T-cell (primary cell): ENCODE results near the gene KRTAP4-11. TPM values are rescaled to one million over a fixed set of nuclear protein-coding genes. Genes with fewer than 3 reads are reported as not detected.
"Not testable (repeated sequence)": the region's sequence is repeated elsewhere in the genome, so short reads cannot be mapped to it uniquely, and the experiment has no call there.

Source experiments
- ATAC-seq, 4 experiments: fragments of 200-7000 bp in 3 of 4; fragments of 150-1000 bp in 1 of 4; cut with Tn5 transposase; replicated peaks in 1 of 4; 1 replicate in 3 of 4; 2 replicates in 1 of 4; pipeline ENCODE4 v1.10.0; 2021; ENCODE audit warnings: moderate library complexity in 3 of 4, mild to moderate bottlenecking in 2 of 4, moderate number of reproducible peaks in 1 of 4
- CTCF ChIA-PET, 2 donors: fragments of 300-600 bp; sonication (Branson Sonifier 250); formaldehyde crosslinking; loops; one replicate each; lab custom pipeline; 2022; ENCODE audit warnings: antibody characterized with exemption in 2 of 2; lab: Charles Lee
- POLR2A ChIA-PET, 2 donors: fragments of 300-600 bp; sonication (Branson Sonifier 250); formaldehyde crosslinking; loops; one replicate each; lab custom pipeline; 2022; ENCODE audit warnings: antibody characterized with exemption in 2 of 2; lab: Charles Lee
- DNase-seq, 35 experiments: peaks; one replicate each; pipeline versions ENCODE4 v3.0.0 to v3.0.0-alpha.2; 2013 to 2023
- H3K27ac ChIP-seq: one replicate; pipeline ENCODE4 v1.5.1; 2013; ENCODE audit warnings: low read length
- H3K27me3 ChIP-seq, 2 experiments: replicated peaks in 1 of 2; 1 replicate in 1 of 2; 2 replicates in 1 of 2; pipeline versions ENCODE4 v1.6.1 to v1.7.0; 2013; ENCODE audit warnings: low read length in 1 of 2, mixed read lengths in 1 of 2; ENCODE audit not compliant: control insufficient read depth in 2 of 2, insufficient read depth in 2 of 2; ENCODE audit errors: extremely low read depth in 1 of 2
- H3K36me3 ChIP-seq, 2 donors: 1 replicate in 1 of 2; 2 replicates in 1 of 2; pipeline versions ENCODE4 v1.6.1 to v1.7.0; 2013; ENCODE audit warnings: low read length in 1 of 2; ENCODE audit not compliant: control insufficient read depth in 2 of 2, insufficient read depth in 1 of 2; ENCODE audit errors: extremely low read depth in 1 of 2
- H3K4me1 ChIP-seq, 2 experiments: 1 replicate in 1 of 2; 2 replicates in 1 of 2; pipeline versions ENCODE4 v1.6.1 to v1.7.0; 2013; ENCODE audit warnings: low read length in 2 of 2, mixed read lengths in 1 of 2; ENCODE audit not compliant: insufficient read depth in 2 of 2, control insufficient read depth in 1 of 2; ENCODE audit errors: extremely low read depth in 1 of 2
- H3K4me3 ChIP-seq, 2 donors: 1 replicate in 1 of 2; 2 replicates in 1 of 2; pipeline versions ENCODE4 v1.5.1 to v1.7.0; 2013; ENCODE audit warnings: mild to moderate bottlenecking in 2 of 2, low read length in 1 of 2, moderate library complexity in 1 of 2; ENCODE audit not compliant: control insufficient read depth in 1 of 2; ENCODE audit errors: extremely low read depth in 1 of 2
- H3K9me3 ChIP-seq: 2 replicates; pipeline ENCODE4 v1.7.0; 2013
- H3K27ac Mint-ChIP-seq, 2 donors: one replicate each; pipeline ENCODE4 v1.8.0; 2020 to 2021; ENCODE audit warnings: mild to moderate bottlenecking in 2 of 2, mixed read lengths in 2 of 2
- H3K27me3 Mint-ChIP-seq, 2 donors: one replicate each; pipeline ENCODE4 v1.8.0; 2021 to 2022; ENCODE audit warnings: mixed read lengths in 2 of 2
- H3K36me3 Mint-ChIP-seq: one replicate; pipeline ENCODE4 v1.8.0; 2021; ENCODE audit warnings: mixed read lengths
- H3K4me1 Mint-ChIP-seq, 3 donors: one replicate each; pipeline ENCODE4 v1.8.0; 2020 to 2022; ENCODE audit warnings: mixed read lengths in 3 of 3, mild to moderate bottlenecking in 1 of 3
- H3K4me3 Mint-ChIP-seq, 3 donors: one replicate each; pipeline ENCODE4 v1.8.0; 2020 to 2022; ENCODE audit warnings: mild to moderate bottlenecking in 3 of 3, mixed read lengths in 3 of 3, moderate library complexity in 3 of 3
- H3K9me3 Mint-ChIP-seq, 3 donors: one replicate each; pipeline ENCODE4 v1.8.0; 2020 to 2022; ENCODE audit warnings: mixed read lengths in 3 of 3
- WGBS: methylation state at CpG from one replicate; pipeline ENCODE4 v1.1.5; 2013; ENCODE audit warnings: missing lambda C conversion rate; ENCODE audit not compliant: insufficient coverage; 5-methylcytosine and 5-hydroxymethylcytosine counted together
- total RNA-seq, 35 experiments: library from RNA in 6 of 35; stranded (reverse) in 6 of 35; fragments of 120-200 nt in 1 of 35; gene quantifications; one replicate each; pipeline versions ENCODE4 v1.2.1 to v1.2.4 and lab custom pipeline; 2013 to 2026

KRTAP4-11 gene
- total RNA-seq, 5 donors from 2014 or later (not counting 1 experiment from before 2014, with no cell fraction given): not detected

DNA sequence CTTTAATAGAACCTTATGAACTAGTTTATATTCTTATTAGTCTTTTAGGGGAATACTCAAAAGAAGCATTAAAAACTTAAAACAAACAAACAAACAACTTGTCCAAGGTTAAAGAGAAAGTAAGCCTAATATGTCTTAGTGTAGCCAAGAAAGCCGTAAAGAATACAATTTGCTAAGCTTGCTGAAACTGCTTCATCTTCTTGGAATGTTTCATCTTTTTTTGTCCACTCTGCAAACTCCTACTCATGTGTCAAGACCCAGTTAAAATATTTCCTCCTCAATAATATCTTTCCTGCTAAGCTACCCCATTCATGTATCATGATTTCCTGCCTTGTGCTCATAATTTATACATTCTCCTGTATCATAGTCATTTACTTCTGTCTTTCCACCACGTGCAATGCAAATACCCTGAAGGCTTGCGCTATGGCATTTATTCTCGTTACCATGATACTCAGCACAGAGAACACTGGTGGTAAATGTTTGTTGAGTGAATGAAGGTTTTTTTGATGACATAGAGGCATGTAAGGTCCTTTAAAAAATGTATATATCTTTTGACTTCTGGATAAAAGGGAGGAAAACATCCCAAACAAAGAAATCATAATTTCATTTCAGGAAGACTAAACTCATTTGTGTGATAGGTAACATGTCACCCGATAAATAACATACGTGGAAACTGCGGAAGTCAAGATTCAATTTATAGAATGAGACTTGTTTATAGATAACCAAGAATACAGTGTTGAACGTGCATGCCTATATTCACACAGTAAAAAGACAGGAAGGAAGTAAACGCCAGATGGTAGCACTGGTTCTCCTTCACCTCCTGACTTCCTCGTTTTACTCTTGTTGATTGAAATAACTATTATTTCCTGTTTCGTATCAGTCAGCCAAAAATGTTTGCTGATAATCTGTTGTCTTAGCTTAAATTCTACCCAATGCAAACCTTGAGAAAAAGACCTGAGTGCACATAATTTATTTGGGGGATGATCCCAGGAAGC, 1.8 kb upstream of the KRTAP4-11 start:
- H3K9me3 ChIP-seq, H3K27me3 Mint-ChIP-seq, H3K27me3 ChIP-seq, CTCF ChIA-PET, POLR2A ChIA-PET, H3K36me3 Mint-ChIP-seq, H3K9me3 Mint-ChIP-seq, H3K4me3 ChIP-seq, H3K36me3 ChIP-seq: not testable (repeated sequence)
- peak overlapping the region; percentile 36 for H3K27ac ChIP-seq
- WGBS: no CpG with 5 or more reads among the region's 11 CpGs
- H3K4me1 Mint-ChIP-seq: peaks cover 34 to 57% (median 52%) of the 10 kb centered on the region in 3 donors
- peak; percentile 69 to 93 (median 88) for ATAC-seq
- H3K4me3 Mint-ChIP-seq: peak overlapping the region; percentile 19 to 57 (median 45)
- peak overlapping the region; percentile 4 to 88 for H3K27ac Mint-ChIP-seq
- H3K4me1 ChIP-seq: peaks cover 14% of the 10 kb centered on the region in 2 experiments
- DNase-seq: peak in 2 of 35 experiments; percentile 7 to 33

DNA sequence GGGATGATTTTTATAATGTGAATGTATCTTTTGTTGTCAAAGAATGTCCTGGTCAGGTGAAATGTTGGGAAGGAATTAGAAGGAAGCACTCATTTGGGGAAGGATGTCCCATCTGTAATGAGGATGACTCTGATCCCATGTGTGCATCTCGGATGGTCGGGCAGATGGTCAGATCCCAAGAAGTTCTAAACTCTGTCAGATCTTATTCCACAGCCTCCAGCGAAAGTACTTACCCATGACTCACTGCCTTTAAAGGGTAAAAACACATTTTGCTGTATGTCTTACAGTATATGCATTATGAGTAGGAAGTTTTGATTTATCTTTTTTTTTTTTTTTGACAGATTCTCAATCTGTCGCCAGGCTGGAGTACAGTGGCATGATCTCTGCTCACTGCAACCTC, 548 bp upstream of the KRTAP4-11 start:
- POLR2A ChIA-PET: no interaction called here
- no peak overlapping the region for H3K27ac Mint-ChIP-seq
- DNase-seq (no peak), ATAC-seq (no peak)
- H3K4me1 ChIP-seq: peaks cover 7 to 11% of the 10 kb centered on the region in 2 experiments
- peaks cover 0 to 3% (median 0%) of the 10 kb centered on the region in 3 donors for H3K9me3 Mint-ChIP-seq
- H3K9me3 ChIP-seq: no peaks in the 10 kb centered on the region
- no peak overlapping the region for H3K4me3 Mint-ChIP-seq
- H3K4me3 ChIP-seq: no peak overlapping the region
- WGBS: no CpG with 5 or more reads among the region's 4 CpGs
- H3K4me1 Mint-ChIP-seq: peaks cover 24 to 46% (median 40%) of the 10 kb centered on the region in 3 donors
- CTCF ChIA-PET: no interaction called here
- peaks cover 6 to 7% of the 10 kb centered on the region in 2 donors for H3K27me3 Mint-ChIP-seq
- no peak overlapping the region for H3K27ac ChIP-seq
- no peaks in the 10 kb centered on the region for H3K36me3 ChIP-seq
- peaks cover 0 to 7% of the 10 kb centered on the region in 2 experiments for H3K27me3 ChIP-seq
- H3K36me3 Mint-ChIP-seq: no peaks in the 10 kb centered on the region

DNA sequence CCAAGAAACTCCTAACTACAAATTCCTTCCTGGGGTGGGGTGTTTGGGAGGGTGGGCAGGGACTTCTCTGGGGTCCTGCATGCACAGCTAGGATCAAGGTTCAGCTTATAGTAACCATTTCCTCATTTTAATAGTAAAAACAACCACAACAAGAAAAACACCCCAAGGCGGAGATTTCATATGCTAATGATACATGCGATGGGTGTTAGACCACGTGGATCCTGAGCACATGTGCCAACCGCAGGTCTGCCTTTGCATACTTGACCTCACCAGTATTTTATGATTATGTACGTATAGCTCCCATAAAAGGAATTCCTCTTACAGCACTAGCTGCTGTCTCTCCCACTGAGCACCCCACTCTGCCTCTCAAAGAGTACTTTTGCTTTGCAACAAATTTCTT, 1.9 kb downstream of the KRTAP4-11 start:
- peaks cover 4% of the 10 kb centered on the region for H3K36me3 Mint-ChIP-seq
- ChIA-PET POLR2A (no interaction called here), CTCF (interaction anchor here in 1 of 2 donors (0.6 kb wide), 1 partner anchor 778 kb away, joined by 3 read pairs; no protein-coding TSS in a partner anchor)
- H3K27ac ChIP-seq: no peak overlapping the region
- peaks cover 0 to 7% of the 10 kb centered on the region in 2 experiments for H3K27me3 ChIP-seq
- peaks cover 15 to 30% (median 26%) of the 10 kb centered on the region in 3 donors for H3K4me1 Mint-ChIP-seq
- no peak overlapping the region for H3K4me3 Mint-ChIP-seq
- H3K27ac Mint-ChIP-seq: peak overlapping the region in 1 of 2 donors; percentile 12
- peaks cover 3 to 7% of the 10 kb centered on the region in 2 experiments for H3K4me1 ChIP-seq
- no peak overlapping the region for H3K4me3 ChIP-seq
- H3K27me3 Mint-ChIP-seq: peaks cover 7% of the 10 kb centered on the region in 2 donors
- peaks cover 0 to 6% (median 0%) of the 10 kb centered on the region in 3 donors for H3K9me3 Mint-ChIP-seq
- no peak for ATAC-seq
- no peak for DNase-seq
- H3K36me3 ChIP-seq: no peaks in the 10 kb centered on the region
- 29% methylated on average over 1 of the region's 5 CpGs for WGBS
- H3K9me3 ChIP-seq: no peaks in the 10 kb centered on the region

GRCh38 chr17:41111151-41111885, 6.9 kb downstream of the KRTAP4-11 start:
- POLR2A ChIA-PET: no interaction called here

DNA sequence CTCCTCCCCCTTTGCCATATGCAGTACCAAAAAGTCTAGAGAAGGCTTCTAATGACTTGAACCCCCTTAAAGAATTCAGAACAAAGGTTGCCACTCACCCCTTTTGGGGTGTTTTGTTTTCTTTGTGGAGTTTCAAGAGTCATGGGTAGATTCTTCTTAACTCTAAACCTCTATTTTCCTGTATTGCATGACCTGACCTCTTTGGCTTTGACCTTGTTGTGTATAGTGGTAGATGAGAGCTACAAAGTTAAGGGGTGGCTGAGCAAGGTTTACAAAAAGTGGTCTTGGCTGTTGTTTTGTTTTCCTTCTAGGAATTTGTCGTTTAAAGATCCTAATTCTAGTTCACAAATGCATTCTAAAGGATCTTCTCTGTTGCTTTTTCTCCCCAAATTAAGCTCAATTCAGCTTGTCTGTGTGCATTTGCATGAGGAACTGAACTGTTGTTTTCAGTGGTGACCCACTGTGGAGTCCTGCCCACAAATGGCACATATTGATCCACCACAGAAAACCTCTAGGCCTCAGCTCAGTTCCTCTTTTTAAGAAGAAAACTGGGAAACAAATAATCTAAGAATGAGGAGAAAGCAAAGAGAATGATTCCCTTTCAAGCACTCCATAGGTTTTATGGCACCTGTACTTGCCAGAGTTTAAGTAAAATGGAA, 9.3 kb downstream of the KRTAP4-11 start:
- DNase-seq, H3K27ac Mint-ChIP-seq, H3K4me3 ChIP-seq, H3K9me3 ChIP-seq, H3K27me3 ChIP-seq, CTCF ChIA-PET, H3K36me3 ChIP-seq, H3K4me3 Mint-ChIP-seq, H3K4me1 ChIP-seq, POLR2A ChIA-PET, H3K36me3 Mint-ChIP-seq, H3K27ac ChIP-seq, H3K4me1 Mint-ChIP-seq, ATAC-seq: not testable (repeated sequence)
- Mint-ChIP-seq H3K27me3 (peaks cover 5 to 10% of the 10 kb centered on the region in 2 donors), H3K9me3 (peaks cover 0 to 11% (median 0%) of the 10 kb centered on the region in 3 donors)
- WGBS: no CpG with 5 or more reads among the region's 1 CpG

More at GRCh38 chr17:41111151-41111885, 6.9 kb downstream of the KRTAP4-11 start:
- no peaks in the 10 kb centered on the region for H3K9me3 ChIP-seq
- no peak overlapping the region for H3K4me3 ChIP-seq
- H3K4me1 ChIP-seq: no peaks in the 10 kb centered on the region
- H3K36me3 Mint-ChIP-seq: peaks cover 8% of the 10 kb centered on the region
- peaks cover 0 to 8% of the 10 kb centered on the region in 2 donors for H3K27me3 Mint-ChIP-seq
- H3K4me3 Mint-ChIP-seq: no peak overlapping the region
- no peaks in the 10 kb centered on the region for H3K36me3 ChIP-seq
- H3K27ac Mint-ChIP-seq: no peak overlapping the region
- H3K4me1 Mint-ChIP-seq: peaks cover 3 to 10% (median 7%) of the 10 kb centered on the region in 3 donors
- DNase-seq (no peak), ATAC-seq (no peak)
- H3K27me3 ChIP-seq: peaks cover 0 to 6% of the 10 kb centered on the region in 2 experiments
- peaks cover 0 to 11% (median 0%) of the 10 kb centered on the region in 3 donors for H3K9me3 Mint-ChIP-seq
- no CpG with 5 or more reads among the region's 2 CpGs for WGBS
- CTCF ChIA-PET: no interaction called here
- no peak overlapping the region for H3K27ac ChIP-seq
